HG03064 (cell line): ENCODE data around the gene PRR5.

Experiments
- ATAC-seq: cut with Tn5 transposase; IDR thresholded peaks from one replicate; pipeline ENCODE4 v1.9.1; 2021; ENCODE audit warnings: low read depth; ENCODE audit not compliant: unreplicated experiment

PRR5 gene

DNA sequence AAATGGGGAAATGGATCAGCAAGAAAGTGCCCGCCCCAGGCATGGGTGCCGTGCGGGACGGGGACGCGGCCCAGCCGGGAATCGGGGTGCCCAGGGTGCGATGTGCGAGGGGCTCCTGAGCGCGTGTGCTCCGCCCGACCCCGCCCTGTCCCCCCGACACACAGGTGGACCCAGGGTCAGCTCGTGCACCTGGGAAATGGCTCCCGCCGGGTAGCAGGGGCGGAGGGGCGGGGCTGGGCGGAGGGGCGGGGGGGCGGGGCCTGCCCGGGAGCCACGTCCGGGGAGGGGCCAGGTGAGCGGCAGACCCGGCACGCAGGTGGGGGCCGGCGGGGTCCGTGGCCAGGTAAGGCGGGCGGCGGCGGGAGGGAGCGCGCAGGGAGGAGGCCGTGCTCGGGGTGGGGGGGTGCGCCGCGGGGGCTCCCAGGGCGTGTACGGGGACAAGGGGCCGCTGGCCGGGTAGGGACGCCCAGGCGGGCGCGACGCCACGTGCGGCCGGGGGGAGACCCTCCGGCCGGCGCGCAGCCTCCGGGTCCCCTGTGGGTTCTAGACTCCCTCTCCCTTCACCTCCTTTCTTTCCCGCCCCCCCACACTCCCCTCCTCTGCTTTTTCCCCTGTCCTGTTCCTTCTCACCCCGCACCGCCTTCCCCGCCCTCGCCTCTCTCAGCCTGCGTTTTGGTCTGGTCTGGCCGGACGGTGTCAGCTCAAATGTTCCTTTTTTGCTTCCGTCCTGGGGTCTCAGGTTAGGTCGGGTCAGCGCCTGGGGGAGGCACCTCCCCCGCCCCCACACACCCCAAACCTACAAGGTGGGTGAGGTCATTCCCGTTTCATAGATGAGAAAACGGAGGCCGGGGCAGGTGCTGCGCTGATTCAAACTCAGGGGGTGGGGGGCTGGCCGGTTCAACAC lies 50.5 kb downstream of the PRR5 start, which contains the start of gene ARHGAP8:
Gene ARHGAP8 (plus strand): TSS at position 291 of the 904 bp plus-strand sequence. CDS start 33,953 bp downstream, outside the sequence.
- ATAC-seq = no peak

- no peak for ATAC-seq
Observed at GRCh38 chr22:44753189-44754042, 51.4 kb downstream of the PRR5 start.

DNA sequence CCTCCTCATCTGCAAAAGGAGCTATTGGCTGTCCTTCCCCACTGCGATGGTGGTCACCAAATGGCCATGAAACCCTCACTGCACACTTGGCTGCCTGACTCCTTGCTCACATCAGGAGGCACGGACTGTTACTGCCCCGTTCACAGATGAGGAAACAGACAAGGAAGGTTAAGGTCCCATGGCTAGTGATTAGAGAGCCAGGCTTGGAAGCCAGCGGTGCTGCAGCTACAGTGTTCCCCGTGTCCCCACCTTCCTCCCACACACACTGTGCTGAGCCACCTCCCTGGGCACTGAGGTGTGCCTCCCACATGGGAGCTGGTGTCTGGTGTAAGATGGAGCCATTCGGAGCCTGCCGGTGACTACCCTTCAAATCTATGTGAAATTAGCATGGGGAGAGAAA lies 53.0 kb downstream of the PRR5 start:
- no peak for ATAC-seq

DNA sequence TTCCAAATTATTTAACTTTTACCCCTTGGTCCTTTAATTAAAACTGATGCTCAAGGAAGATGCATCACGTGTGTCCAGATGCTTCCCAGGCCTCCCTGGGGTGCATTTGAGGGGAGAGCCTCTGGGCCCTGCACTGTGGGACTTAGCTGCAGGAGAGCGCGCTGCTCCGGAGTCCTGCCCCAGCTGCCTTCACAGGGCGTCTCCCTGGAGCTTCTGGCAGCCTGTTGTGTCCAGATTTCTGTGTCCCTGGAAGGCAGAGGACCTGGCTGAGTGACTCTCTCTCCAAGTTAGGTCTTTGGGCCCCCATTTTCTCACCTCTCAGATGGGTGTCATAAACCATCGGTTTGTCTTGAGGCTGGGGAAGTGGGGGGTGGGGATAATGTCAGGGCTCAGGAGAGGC lies 53.4 kb downstream of the PRR5 start:
- ATAC-seq = no peak

DNA sequence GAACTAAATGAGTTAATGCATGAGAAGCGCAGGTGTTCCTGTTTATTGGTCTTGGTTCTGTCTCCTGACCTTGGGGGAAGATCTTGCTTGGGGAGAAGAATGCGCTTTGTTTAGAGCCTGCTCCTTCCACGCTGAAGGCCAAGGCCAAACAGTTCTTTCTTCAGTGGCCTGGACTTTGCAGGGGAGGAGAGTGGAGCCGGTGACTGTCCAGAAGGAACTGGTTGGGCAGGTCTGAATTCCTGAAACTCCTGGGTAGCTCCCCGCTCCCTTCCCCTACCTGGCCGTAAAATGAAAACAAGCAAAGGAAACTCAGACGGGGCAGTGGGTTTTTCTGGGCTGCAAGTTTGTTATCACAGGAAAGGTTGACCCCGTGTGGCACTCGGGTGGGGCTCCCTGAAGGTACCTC lies 54.0 kb downstream of the PRR5 start:
- ATAC-seq = no peak

DNA sequence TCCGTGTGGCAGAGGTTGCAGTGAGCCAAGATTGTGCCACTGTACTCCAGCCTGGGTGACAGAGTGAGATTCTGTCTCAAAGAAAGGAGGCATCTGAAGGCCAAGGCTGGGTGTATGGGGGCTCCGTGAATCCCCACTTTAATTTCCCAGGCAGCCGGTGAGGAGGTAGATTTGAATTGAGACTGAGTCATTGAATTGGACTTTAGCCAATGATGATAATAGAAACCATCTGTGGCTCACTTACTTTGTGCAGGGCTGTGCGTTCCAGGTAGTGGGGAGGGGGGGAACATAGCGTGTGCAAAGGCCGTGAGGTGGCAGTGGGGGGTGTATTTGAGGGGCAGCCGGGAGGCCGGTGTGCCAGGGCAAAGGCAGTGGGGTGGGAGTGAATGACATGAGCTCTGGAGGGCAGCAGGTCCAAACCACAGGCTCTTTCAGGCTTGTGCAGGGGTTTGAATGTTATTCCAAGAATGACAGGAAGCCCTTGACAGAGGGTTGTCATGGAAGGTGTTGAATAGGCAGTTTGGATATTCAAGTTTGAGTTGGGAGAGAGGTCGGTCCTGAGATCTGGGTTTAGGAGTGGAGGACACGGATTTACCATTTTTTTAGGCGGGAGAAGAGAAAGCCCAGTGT lies 56.5 kb downstream of the PRR5 start:
- ATAC-seq = no peak

- no peak for ATAC-seq
Observed at GRCh38 chr22:44759001-44759400, 57.0 kb downstream of the PRR5 start.

DNA sequence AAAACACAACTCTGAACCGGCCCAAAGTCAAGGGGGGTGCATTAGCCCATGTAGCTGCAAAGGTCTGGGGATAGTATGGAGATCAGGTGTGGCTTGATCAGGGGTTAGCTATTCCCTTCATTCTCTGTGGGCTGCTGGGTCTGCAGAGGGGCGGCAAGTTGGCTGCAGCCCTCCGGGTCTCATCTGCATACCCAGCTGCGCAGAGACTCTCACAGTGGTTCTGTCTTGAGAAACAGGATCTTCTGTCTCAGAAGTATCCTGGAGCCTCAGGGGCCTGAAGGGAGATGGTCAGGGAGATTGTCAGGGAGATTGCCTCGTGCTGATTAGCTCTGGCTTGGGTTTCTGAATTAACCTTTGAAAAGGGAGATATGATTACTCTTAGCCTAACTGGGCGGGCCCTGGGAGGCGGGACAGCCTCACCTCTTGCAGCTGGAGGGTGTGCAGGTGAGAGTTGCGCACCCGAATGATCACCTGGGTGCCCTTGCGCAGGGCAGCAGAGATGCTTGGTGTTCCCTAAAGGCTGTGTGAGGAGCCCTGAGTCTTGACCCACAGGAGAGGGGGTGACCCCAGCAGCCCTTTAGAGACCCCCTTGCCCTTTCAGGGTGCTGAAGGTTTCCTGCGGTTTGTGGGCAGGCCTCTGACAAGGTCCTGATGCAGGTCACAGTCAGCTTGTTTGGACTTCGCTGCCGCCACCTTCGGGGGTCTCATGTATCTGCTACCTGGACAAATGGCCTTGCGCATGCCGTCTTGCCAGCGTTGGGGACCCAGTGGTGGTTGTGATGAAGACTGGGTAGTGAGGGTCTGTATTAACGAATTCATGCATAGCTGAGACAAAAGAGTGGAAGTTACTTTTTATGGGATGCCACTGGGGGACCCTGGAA lies 57.7 kb downstream of the PRR5 start:
- no peak for ATAC-seq

- no peak for ATAC-seq
Observed at GRCh38 chr22:44760476-44760875, 58.5 kb downstream of the PRR5 start.

DNA sequence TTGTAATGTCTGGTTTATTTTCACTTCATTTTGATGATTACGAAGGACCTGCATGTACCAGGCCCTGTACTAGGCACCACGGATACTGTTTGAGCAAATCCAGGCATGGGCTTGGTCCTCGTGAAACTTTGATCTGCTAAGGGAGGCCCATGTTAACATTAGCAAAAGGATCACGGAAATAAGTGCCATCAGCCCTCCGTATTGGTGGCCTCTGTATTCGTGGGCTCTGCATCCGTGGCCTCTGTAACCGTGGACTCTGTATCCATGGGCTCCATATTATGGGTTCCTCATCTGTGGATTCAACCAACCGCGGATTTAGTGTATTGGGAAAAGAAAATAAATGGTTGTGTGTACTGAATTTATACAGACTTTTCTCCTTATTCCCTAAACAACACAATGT lies 59.0 kb downstream of the PRR5 start:
- no peak for ATAC-seq

- no peak for ATAC-seq
Observed at GRCh38 chr22:44764373-44764772, 62.4 kb downstream of the PRR5 start.

GRCh38 chr22:44764974-44765373 lies 63.0 kb downstream of the PRR5 start:
- no peak for ATAC-seq

DNA sequence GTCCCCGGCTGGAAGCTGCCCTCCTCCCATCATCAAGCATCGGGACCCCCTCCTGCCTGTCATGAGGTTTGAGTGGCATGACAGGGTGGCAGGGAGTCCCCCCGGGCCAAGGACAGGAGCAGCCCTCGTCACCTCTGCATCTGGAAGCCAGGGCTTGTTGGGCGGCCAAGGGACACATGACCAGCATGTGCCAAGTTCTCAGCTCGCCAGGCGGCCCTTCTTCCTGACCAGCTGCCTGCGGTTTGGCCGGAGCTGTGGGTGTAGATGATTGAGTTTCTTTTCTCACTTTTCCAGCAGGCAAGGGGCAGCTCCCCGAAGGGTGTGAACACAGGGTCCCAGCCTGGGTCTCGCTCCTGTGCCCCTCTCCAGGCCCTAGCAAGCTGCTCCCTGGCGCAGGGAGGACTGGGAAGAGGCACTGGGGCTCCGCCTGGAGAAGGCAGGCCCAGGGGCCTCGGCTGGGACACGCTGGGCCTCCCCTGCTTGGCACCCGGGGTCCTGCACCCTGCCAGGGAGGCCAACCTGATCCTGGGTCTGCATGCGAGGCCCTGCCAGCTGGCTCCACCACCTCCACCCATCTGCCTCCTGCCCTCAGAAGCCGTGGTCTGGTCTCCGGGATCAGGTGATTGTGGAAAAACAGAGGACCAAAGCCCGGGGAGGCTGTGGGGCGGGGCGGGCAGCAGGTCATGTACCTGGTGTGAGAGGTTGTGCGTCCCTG lies 63.7 kb downstream of the PRR5 start:
- no peak for ATAC-seq

DNA sequence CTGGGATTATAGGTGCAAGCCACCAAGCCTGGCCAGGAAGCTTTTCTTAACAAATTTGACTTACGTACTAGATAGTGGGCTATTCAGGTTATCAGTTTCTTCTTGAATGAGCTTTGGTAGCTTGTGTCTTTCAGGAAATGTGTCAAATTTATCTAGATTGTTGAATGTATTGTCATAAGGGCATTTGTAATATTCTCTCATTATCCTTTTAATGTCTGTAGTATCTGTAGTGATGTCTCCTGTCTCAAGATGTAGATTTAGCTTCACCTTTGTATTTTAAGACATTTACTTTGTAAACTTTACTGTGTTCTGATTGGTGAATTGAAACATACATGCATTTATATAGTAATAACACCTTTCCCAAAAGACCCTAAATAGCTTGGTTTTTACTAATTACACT lies 71.1 kb downstream of the PRR5 start:
- ATAC-seq = no peak

DNA sequence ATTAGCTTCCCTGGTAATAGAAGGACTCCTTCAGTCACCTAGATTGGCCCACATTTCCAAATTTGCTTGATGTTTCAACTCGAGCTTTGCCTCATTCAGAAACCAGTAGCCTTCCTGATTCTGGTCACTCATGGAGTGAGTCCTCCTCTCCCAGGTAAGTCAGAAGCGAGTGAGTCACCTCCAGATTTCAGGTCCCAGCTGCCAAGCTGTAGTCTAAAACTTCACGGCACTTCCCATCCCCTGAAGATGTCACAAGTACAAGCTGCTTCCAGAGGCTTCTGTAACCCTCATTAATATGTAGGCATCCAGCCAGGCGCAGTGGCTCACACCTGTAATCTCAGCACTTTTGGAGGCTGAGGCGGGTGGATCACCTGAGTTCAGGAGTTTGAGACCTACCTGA lies 73.9 kb downstream of the PRR5 start:
- no peak for ATAC-seq

GRCh38 chr22:44776605-44777363 lies 74.8 kb downstream of the PRR5 start:
- ATAC-seq = no peak

DNA sequence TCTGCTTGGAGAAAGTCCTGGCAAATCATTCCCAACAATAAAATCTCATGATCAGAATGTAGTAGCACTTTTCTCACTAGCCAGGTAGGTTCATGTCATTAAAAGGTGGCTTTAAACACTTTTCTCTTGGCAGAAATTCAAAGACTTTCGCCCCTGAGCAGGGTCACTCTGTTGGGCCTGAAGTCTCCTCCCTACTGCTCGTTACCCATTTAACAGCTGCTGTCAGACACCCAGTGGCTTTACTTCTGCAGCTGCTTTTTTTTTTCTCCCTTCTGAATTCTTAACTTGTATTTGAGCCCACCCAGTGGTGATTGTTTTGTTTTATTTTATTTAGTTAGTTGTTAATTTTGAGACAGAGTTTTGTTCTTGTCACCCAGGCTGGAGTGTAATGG lies 75.4 kb downstream of the PRR5 start:
- ATAC-seq = no peak

DNA sequence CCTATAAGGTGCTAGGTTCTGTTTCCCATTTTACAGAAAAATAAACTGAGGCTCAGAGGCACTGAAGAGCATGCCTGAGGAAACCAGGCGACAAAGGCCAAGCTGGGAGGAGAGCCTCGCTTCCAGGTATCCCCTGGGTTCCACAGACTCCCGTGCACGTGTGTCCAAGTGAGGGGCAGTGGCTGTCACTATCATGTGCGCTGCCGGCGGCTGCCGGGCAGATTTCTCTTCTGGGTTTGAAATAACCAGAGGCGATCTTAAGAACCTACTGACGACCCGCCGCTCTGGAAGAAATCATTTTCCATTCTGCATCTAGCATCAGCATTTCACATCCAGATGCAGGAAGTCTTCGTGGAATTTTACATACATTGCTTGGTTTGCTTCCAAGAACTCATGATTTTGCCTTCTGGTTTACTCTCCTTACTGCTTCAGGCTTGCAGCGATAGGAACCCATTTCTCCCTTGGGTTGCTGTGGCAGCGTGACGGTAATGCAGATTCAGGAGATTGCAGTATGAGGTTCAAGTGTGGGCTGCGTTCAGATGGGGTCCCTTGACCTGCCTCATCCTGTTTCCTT lies 79.0 kb downstream of the PRR5 start:
- no peak for ATAC-seq
